GM19463 (cell line): ENCODE data around the gene ITFG1.

Source experiments
- ATAC-seq: cut with Tn5 transposase; IDR thresholded peaks from one replicate; pipeline ENCODE4 v1.9.1; 2021; ENCODE audit warnings: mild to moderate bottlenecking, moderate library complexity; ENCODE audit not compliant: unreplicated experiment

ITFG1 gene

GRCh38 chr16:47460711-47461597 is at the start of gene ITFG1, which contains the start of gene PHKB:
Gene ITFG1 (minus strand): TSS chr16:47461063. CDS start chr16:47461045, 18 bp downstream.
Gene PHKB (plus strand): TSS chr16:47461331. CDS start chr16:47461351, 20 bp downstream.
- peak; percentile 74 for ATAC-seq

GRCh38 chr16:47507701-47508100 is 46.8 kb upstream of the ITFG1 start:
- no peak for ATAC-seq

GRCh38 chr16:47506800-47507199 is 45.9 kb upstream of the ITFG1 start:
- ATAC-seq = no peak

DNA sequence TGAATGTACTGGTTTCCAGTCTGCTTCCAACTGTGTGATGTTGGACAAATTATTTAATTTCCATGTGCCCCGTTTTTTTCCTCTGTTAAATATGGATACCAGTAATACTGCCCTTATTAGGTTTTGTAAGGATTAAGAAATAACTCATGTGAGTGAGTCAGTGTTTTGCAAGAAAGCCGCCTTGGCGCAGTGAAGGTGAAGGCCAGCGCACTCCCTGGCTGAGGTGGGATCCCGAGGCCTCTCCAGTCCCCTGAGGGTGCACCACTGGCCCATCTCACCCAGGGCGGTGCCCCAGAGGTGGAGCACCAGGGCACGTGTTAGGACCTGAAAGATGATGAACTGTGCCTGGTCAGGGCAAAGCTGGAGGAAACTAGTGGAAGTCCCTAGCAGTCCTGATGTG is 43.7 kb upstream of the ITFG1 start:
- no peak for ATAC-seq

- ATAC-seq = no peak
Observed at GRCh38 chr16:47503936-47504335, 43.1 kb upstream of the ITFG1 start.

GRCh38 chr16:47499700-47500264 is 38.9 kb upstream of the ITFG1 start:
- no peak for ATAC-seq

GRCh38 chr16:47499080-47499699 is 38.3 kb upstream of the ITFG1 start:
- ATAC-seq = no peak

GRCh38 chr16:47493381-47494337 is 32.8 kb upstream of the ITFG1 start:
- ATAC-seq = peak; percentile 32

DNA sequence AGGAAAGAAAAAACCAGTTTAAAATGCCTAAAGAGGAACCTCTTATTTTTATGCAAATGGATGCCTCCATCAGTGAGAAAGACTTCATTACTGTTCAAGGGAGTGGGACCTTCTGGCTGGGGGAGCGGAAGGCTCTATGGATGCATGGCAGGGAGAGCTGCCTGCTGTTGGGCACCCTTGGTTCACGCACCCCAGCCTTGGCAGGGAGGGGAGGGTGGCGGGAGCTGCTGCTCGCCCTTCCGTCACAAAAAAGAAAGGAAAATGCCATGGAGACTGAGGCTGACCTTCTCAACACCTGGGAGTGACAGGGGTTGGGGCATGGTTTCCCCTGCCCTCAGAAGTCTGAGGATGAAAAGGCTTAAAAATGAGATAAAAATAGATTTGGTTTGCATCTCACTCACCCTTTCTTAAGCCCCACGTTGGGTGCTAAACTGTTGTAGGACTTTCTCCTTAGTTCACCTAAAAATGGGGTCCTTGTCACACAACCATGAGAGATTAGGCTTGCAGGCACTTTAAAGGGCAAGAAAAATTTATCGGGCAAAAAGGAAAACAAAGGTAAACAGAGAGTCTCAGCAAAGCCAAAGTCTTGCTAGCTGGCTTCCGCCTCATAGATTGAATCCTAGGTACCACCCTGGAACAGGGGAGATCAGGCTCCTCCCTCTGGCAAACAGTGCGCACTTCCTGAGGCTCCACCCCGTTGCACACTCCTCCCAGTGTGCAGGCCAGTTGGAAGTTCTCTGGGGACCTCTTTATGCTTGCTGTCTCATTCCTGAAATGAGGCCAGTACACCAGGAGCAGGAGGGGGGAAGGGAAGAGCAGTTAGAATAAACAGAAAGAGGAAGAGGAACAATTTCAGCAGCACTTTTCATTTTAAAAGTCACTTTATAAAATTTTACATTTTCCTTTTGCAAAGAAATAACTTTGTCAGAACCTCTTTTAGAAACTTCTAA is 31.8 kb upstream of the ITFG1 start:
- ATAC-seq = peak; percentile 91

DNA sequence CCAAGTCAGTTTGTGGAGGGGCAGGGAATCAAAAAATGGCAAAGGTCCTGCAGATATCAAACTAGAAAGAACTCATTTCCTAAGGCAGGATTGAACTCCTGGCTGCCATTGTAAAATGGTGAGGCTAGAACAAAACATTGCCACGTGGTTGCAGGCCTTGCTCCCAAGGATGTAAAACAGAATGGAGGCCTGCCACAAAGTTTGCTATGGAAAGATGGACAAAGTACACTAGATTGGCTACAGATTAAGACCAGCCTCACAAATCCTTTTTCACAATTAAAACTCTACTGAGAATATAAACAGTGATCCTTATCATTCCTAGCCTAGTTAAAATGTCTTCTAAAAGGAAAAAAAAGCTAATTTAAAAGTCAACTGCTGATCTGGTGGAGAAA is 31.2 kb upstream of the ITFG1 start:
- no peak for ATAC-seq

GRCh38 chr16:47490471-47490870 is 29.6 kb upstream of the ITFG1 start:
- no peak for ATAC-seq

- no peak for ATAC-seq
Observed at GRCh38 chr16:47488051-47488450, 27.2 kb upstream of the ITFG1 start.

DNA sequence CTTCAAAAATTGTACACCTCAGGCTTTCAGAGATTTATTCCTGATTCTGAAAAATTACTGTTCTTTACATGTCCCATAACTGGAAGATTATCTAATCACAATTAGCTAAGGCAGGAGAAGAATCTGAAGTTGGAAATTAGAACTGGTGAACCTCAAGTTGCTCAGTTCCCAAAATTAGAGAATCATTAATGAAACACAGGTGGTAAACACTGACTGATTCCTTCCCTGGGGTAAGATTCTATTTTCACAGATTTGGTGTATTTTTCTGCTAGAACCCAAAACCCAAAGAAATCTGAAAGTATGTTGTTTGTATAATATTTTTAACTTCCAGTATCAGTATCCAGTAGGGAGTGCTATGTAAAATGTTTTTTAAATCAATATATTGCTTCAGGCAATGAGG is 26.0 kb upstream of the ITFG1 start:
- ATAC-seq = peak; percentile 49

- no peak for ATAC-seq
Observed at GRCh38 chr16:47483616-47484015, 22.8 kb upstream of the ITFG1 start.

DNA sequence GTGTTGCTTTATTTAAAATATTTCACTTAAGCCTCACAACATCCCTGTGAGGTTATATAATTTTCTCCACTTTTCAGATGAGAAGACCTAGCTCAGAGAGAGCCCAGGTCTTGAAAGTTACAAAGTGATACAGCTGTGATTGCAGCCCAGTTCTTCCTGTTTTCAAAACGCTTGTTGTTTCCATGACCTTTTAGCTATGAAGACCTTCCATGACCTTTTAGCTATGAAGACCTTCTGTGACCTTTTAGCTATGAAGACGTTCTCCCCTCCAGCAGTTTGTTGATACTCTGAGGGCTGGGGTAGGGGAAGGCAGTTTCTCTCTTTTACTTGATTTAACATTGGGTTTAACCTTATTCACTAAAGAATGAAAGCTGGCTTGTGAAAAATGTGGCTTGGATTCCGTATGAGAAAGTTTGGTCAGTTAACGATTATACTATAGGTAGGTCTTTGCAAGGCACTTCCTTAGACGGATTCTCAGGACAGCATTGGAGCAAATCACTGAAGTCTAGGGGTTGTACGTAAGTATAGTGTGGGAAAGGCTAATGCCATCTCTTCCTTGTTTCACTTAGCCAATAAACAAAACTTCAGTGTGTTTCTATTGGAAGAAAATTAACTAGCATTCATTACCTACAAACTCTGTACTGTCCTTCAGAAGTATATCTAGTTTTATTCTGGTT is 21.0 kb upstream of the ITFG1 start:
- ATAC-seq = peak; percentile 46

- no peak for ATAC-seq
Observed at GRCh38 chr16:47480410-47480809, 19.5 kb upstream of the ITFG1 start.

GRCh38 chr16:47477679-47478078 is 16.8 kb upstream of the ITFG1 start:
- no peak for ATAC-seq

DNA sequence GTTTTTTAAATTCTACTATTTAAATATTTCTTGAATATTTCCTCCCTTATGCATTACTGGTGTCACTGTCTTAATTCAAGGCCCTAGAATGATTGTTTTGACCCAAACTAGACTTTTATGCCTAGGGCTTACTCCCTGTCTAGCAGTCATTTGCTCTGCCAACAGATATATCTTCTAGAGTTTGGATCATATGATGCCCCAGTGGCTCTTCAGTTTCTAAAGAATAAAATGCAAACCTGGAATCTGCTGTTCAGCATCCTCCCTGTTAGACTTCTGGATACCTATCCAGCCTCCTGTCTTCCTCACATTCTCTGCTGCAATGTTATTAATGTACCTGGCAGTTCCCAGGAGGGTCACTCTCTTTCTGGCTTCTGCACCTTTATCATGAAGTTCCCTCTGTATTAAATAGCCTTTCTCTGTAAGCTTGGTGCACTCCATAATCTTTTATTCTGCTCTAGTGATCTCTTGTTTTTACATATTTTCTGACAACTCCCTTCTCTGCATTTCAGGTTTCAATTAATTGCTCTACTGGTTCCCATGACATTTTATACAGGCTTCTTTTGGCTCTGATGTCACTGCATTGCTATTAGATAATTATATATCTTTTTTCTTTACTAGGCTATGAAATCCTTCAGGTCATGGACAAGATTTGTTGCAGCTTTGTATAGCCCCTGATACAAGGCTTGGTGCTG is 15.9 kb upstream of the ITFG1 start:
- no peak for ATAC-seq
